ENCODE results near the gene KRT2.

The KRT2 gene

GRCh38 chr12:52651726-52652261 is at the start of gene KRT2:
TSS of gene KRT2 (minus strand) at chr12:52652211. CDS start at chr12:52652142, 69 bp downstream.
- DNase-seq (ENCODE audit: low read depth, low spot score): no peak

- no peak for DNase-seq (ENCODE audit: low read depth, low spot score)
Measured at GRCh38 chr12:52701281-52701680, 49.3 kb upstream of the KRT2 start.

- no peak for DNase-seq (ENCODE audit: low read depth, low spot score)
Measured at GRCh38 chr12:52699960-52700359, 47.9 kb upstream of the KRT2 start.

GRCh38 chr12:52699373-52699772 is 47.4 kb upstream of the KRT2 start:
- DNase-seq (ENCODE audit: low read depth, low spot score): no peak

GRCh38 chr12:52698651-52699340 is 46.8 kb upstream of the KRT2 start:
- no peak for DNase-seq (ENCODE audit: low read depth, low spot score)

- DNase-seq (ENCODE audit: low read depth, low spot score): no peak
Measured at GRCh38 chr12:52697058-52697582, 45.1 kb upstream of the KRT2 start.

- no peak for DNase-seq (ENCODE audit: low read depth, low spot score)
Measured at GRCh38 chr12:52696588-52696987, 44.6 kb upstream of the KRT2 start.

- no peak for DNase-seq (ENCODE audit: low read depth, low spot score)
Measured at GRCh38 chr12:52695039-52695438, 43.0 kb upstream of the KRT2 start.

GRCh38 chr12:52694151-52694550 is 42.1 kb upstream of the KRT2 start:
- no peak for DNase-seq (ENCODE audit: low read depth, low spot score)

- no peak for DNase-seq (ENCODE audit: low read depth, low spot score)
Measured at GRCh38 chr12:52693261-52693660, 41.2 kb upstream of the KRT2 start.

- DNase-seq (ENCODE audit: low read depth, low spot score): no peak
Measured at GRCh38 chr12:52692254-52692653, 40.2 kb upstream of the KRT2 start.

- DNase-seq (ENCODE audit: low read depth, low spot score): no peak
Measured at GRCh38 chr12:52691841-52692150, 39.8 kb upstream of the KRT2 start.

- DNase-seq (ENCODE audit: low read depth, low spot score): peak; percentile 21
Measured at GRCh38 chr12:52691076-52691840, 39.2 kb upstream of the KRT2 start.

GRCh38 chr12:52690351-52691075 is 38.5 kb upstream of the KRT2 start:
- DNase-seq (ENCODE audit: low read depth, low spot score): no peak

- DNase-seq (ENCODE audit: low read depth, low spot score): no peak
Measured at GRCh38 chr12:52689936-52690335, 37.9 kb upstream of the KRT2 start.

- no peak for DNase-seq (ENCODE audit: low read depth, low spot score)
Measured at GRCh38 chr12:52689239-52689638, 37.2 kb upstream of the KRT2 start.

GRCh38 chr12:52688481-52688880 is 36.5 kb upstream of the KRT2 start:
- no peak for DNase-seq (ENCODE audit: low read depth, low spot score)

- DNase-seq (ENCODE audit: low read depth, low spot score): no peak
Measured at GRCh38 chr12:52687497-52688385, 35.7 kb upstream of the KRT2 start.

GRCh38 chr12:52686756-52687487 is 34.9 kb upstream of the KRT2 start:
- no peak for DNase-seq (ENCODE audit: low read depth, low spot score)

- no peak for DNase-seq (ENCODE audit: low read depth, low spot score)
Measured at GRCh38 chr12:52686063-52686462, 34.1 kb upstream of the KRT2 start.
